Coronary artery (tissue), 2 donors: ENCODE data around the gene GAS7.

Experiments used
- DNase-seq: peaks from one replicate; pipeline ENCODE4 v3.0.0-alpha.2; 2017; ENCODE audit warnings: low spot score
- H3K27ac ChIP-seq, 2 donors: fragments of 200-600 bp; sonication (generic); one replicate each; pipeline ENCODE4 v1.5.1; 2016 to 2019
- H3K4me3 ChIP-seq: fragments of 200-600 bp; sonication (generic); 2 replicates; pipeline ENCODE4 v1.5.1; 2016; ENCODE audit warnings: mild to moderate bottlenecking, moderate library complexity
- TF ChIP-seq, protein P1 (sequence below): fragments of 200-600 bp; sonication (generic); IDR thresholded peaks from one replicate; pipeline ENCODE4 v1.5.1; 2019; ENCODE audit warnings: antibody characterized with exemption

The GAS7 gene

DNA sequence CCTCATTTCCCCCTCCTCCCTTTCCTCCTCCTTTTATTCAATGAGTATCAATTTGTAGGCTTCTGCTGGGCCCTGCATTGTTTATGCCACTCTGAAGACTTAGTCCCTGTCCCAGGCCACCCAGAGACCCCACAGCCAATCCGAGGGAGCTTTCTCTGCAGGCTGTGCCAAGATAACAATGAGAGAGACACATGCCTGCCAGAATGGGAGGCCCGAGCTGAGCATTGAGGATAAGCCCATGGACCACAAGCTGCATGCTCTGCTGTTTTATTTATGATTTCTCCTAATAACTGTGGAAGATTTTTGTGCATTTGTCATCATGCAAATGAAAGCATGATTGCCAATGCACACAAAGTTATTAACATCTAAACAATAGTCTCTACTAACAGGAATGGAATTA lies 296.3 kb downstream of the GAS7 start:
- DNase-seq = no peak
- no peak overlapping the region for H3K27ac ChIP-seq
- TF ChIP-seq, protein P1, sequence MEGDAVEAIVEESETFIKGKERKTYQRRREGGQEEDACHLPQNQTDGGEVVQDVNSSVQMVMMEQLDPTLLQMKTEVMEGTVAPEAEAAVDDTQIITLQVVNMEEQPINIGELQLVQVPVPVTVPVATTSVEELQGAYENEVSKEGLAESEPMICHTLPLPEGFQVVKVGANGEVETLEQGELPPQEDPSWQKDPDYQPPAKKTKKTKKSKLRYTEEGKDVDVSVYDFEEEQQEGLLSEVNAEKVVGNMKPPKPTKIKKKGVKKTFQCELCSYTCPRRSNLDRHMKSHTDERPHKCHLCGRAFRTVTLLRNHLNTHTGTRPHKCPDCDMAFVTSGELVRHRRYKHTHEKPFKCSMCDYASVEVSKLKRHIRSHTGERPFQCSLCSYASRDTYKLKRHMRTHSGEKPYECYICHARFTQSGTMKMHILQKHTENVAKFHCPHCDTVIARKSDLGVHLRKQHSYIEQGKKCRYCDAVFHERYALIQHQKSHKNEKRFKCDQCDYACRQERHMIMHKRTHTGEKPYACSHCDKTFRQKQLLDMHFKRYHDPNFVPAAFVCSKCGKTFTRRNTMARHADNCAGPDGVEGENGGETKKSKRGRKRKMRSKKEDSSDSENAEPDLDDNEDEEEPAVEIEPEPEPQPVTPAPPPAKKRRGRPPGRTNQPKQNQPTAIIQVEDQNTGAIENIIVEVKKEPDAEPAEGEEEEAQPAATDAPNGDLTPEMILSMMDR = no peak

DNA sequence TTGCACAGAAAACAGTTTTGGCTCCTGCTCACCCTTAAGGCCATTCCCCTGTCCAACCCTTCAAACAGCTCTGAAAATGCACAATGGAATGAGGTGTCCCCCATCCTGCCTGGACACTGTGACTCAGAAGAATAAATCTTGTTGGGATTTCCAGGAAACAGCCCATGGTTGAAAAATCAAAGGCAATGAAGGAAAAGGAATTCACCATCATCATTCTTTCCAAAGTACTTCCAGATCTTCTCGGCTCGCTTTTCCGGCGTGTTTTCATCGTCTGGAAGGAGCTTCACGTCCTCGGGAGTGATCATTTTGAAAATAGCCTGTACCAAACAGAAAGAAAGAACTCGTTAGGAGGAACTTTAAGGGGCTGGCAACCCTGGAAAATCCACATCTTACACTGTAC lies 297.6 kb downstream of the GAS7 start:
- H3K27ac ChIP-seq = peak overlapping the region in 1 of 2 donors; percentile 48
- TF ChIP-seq, protein P1 = no peak
- no peak overlapping the region for H3K4me3 ChIP-seq
- no peak for DNase-seq

More for the DNA sequence above, 296.3 kb downstream of the GAS7 start:
- no peak overlapping the region for H3K4me3 ChIP-seq

DNA sequence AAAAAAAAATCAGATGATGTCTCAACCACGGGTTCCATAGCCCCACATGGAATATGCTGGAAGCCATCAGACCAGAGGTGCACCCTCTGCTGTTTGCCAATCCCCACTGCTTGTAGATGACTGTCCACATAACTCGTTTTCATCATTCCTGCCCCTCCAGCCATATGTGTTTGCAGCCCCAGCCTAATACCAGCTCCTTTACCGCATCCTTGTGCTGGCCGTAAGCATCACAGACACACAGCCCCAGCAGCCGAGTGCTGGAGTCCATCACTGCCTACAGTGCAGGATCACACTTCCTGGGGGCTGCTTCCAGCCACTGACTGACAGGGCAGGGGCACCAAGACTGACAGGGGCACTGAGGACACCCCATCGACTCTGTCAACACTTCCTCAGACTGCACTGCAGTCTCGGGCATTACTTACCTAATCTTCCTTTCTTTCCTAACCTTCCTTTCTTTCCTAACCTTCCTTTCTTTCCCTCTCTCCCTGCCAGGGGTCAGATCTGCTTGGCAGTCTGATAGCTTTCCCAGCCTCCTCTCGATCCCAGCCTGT lies 298.3 kb downstream of the GAS7 start:
- DNase-seq = no peak
- TF ChIP-seq, protein P1 = no peak
- no peak overlapping the region for H3K4me3 ChIP-seq
- H3K27ac ChIP-seq = peak overlapping the region in 1 of 2 donors; percentile 78

DNA sequence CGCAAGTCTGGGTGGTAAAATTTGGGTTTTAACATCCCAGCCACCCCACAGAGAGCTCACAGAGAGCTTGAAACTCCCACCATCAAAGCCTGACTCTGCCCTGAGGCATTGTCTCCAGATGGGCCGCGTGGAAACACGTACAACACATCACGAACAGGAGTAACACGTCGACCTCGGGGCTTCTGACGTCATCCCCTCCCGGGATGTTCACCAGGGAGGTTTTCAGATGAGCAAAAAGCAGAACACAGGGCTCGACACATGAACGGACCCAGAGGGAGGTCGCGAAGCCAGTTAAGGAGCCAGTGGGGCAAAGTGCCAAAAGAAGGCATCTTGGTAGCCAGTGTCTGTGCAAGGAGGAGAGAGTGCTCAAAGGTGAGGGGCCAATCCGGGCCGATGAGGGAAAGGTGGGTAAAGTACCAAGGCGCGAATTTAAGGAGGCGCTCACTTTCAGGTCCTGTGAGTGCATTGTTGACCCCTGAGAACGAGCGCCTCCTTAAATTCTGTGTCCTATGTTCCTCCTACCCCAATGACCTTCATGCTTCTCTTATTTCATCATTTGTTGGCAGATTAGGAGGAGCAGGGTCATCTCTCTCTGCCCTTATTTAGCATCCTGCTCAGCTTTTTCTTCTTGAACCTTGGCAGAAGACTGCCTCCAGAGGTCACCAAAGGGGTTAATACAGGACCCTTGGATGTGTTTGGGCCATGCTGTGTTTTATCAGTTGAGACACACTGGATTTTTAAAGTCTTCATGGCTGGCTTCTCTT lies 298.9 kb downstream of the GAS7 start:
- no peak for DNase-seq
- Histone ChIP-seq H3K27ac (peak overlapping the region in 1 of 2 donors; percentile 78), H3K4me3 (no peak overlapping the region)
- TF ChIP-seq, protein P1 = no peak

DNA sequence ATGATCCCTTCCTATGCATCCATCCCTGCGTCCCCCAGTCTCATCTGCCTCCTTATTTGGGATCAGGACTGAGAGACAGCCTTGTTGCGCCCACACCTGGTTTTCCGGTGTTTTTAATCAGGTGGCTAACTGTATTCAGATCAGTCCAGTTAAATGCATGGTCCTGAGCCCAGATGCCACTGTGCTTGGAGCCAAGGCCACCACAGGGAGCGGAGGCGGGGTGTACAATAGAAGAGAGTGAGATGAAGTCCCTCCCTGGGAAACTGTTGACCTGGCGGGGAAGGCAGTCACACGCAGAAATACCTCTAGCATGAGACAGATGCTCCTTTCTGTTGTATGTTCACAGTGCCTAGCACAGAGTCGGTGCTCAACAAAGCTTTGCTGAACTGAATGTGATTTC lies 299.6 kb downstream of the GAS7 start:
- TF ChIP-seq, protein P1 = no peak
- no peak overlapping the region for H3K4me3 ChIP-seq
- DNase-seq = no peak
- no peak overlapping the region for H3K27ac ChIP-seq

DNA sequence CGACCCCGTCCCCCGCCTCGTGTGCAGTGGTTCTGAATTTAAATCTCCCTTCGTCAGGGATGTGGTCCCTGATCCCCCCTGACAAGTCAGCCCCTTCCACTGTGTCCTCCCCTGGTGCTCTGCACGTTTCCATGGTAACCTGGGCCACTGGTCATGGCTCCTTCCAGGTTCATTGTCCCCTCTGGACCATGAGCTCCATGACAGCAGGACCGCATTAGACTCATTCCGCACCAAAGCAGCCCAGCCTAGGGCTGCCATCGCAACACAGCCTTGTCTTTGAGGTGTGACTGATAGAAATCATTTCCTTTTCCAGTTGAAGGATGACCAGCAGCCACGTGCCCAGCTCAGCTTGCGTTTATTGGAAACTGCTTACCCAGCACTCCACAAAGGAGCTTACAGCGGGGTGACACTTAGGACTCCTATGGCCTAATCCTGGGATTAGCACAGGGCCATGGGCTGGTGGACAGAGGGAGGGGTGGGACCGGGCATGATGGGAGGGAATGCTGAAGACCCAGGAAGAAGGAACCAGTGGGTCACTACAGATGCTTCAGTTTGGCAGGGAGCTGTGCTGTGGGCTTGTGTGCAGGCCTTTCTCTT lies 300.9 kb downstream of the GAS7 start:
- Histone ChIP-seq H3K4me3 (no peak overlapping the region), H3K27ac (no peak overlapping the region)
- TF ChIP-seq, protein P1 = no peak
- DNase-seq = no peak
